Suprapubic skin (tissue), 4 donors: ENCODE results near the gene RAET1G. TPM values are rescaled to one million over a fixed set of nuclear protein-coding genes. Genes with fewer than 3 reads are reported as not detected.

Experiments used
- DNase-seq, 2 donors: peaks; one replicate each; pipeline ENCODE4 v3.0.0-alpha.2; 2019; ENCODE audit warnings: low spot score in 2 of 2
- H3K27ac ChIP-seq: fragments of 200-600 bp; sonication (generic); one replicate; pipeline ENCODE4 v1.5.1; 2019
- H3K27me3 ChIP-seq: fragments of 200-600 bp; sonication (generic); one replicate; pipeline ENCODE4 v1.5.1; 2019
- H3K36me3 ChIP-seq: fragments of 200-600 bp; sonication (generic); one replicate; pipeline ENCODE4 v1.5.1; 2019
- H3K4me1 ChIP-seq: fragments of 200-600 bp; sonication (generic); one replicate; pipeline ENCODE4 v1.5.1; 2019
- H3K4me3 ChIP-seq: fragments of 200-600 bp; sonication (generic); one replicate; pipeline ENCODE4 v1.5.1; 2019; ENCODE audit warnings: mild to moderate bottlenecking
- H3K9me3 ChIP-seq: fragments of 200-600 bp; sonication (generic); one replicate; pipeline ENCODE4 v1.5.1; 2019
- CTCF ChIP-seq, 2 donors: fragments of 200-600 bp in 1 of 2; fragments of 450-650 bp in 1 of 2; sonication (generic) in 1 of 2; IDR thresholded peaks; one replicate each; pipeline ENCODE4 v1.5.1; 2016 to 2019; ENCODE audit warnings: antibody characterized with exemption in 2 of 2, mild to moderate bottlenecking in 1 of 2, moderate library complexity in 1 of 2
- EP300 ChIP-seq: sonication (generic); formaldehyde crosslinking; IDR thresholded peaks from one replicate; pipeline ENCODE4 v1.6.1; 2017; ENCODE audit warnings: antibody characterized with exemption
- POLR2A ChIP-seq, 2 donors: fragments of 450-650 bp; IDR thresholded peaks; one replicate each; pipeline ENCODE4 v1.6.1; 2017; ENCODE audit warnings: antibody characterized with exemption in 2 of 2, mild to moderate bottlenecking in 2 of 2, moderate library complexity in 2 of 2
- POLR2AphosphoS5 ChIP-seq, 3 donors: sonication (generic); formaldehyde crosslinking; IDR thresholded peaks; one replicate each; pipeline ENCODE4 v1.6.1; 2017; ENCODE audit warnings: antibody characterized with exemption in 3 of 3
- WGBS: methylation state at CpG from one replicate; pipeline ENCODE4 v1.1.5; 2018; 5-methylcytosine and 5-hydroxymethylcytosine counted together
- total RNA-seq, 4 donors: library from RNA; depleted of rRNA; stranded (reverse); fragments of >200 nt; gene quantifications; one replicate each; pipeline ENCODE4 v1.1.0, GENCODE V29; 2016

RAET1G gene
- total RNA-seq, 4 donors from 2014 or later: 1.9 to 5.8 (median 4.5) TPM

- Histone ChIP-seq H3K4me1 (peaks cover 15% of the 10 kb centered on the region), H3K4me3 (no peak overlapping the region), H3K36me3 (no peaks in the 10 kb centered on the region), H3K9me3 (no peaks in the 10 kb centered on the region), H3K27me3 (no peaks in the 10 kb centered on the region), H3K27ac (no peak overlapping the region)
- no peak for TF ChIP-seq CTCF (IDR thresholded peaks at IDR 0.05)
- TF ChIP-seq EP300: no peak
- no peak for TF ChIP-seq POLR2AphosphoS5 (IDR thresholded peaks at IDR 0.05)
- TF ChIP-seq POLR2A (IDR thresholded peaks at IDR 0.05): no peak
- DNase-seq: peak in 1 of 2 donors; percentile 56
- WGBS: 96% methylated on average over 9 of the region's 18 CpGs
Measured at GRCh38 chr6:149905371-149905910, 17.5 kb downstream of the RAET1G start.

- H3K9me3 ChIP-seq: no peaks in the 10 kb centered on the region
- no peaks in the 10 kb centered on the region for H3K36me3 ChIP-seq
- no peak overlapping the region for H3K27ac ChIP-seq
- no peak for TF ChIP-seq EP300
- TF ChIP-seq CTCF (IDR thresholded peaks at IDR 0.05): no peak
- TF ChIP-seq POLR2AphosphoS5 (IDR thresholded peaks at IDR 0.05): no peak
- TF ChIP-seq POLR2A (IDR thresholded peaks at IDR 0.05): no peak
- peak in 1 of 2 donors; percentile 34 for DNase-seq
- WGBS: 81% methylated on average over 13 of the region's 13 CpGs
- H3K4me3 ChIP-seq: no peak overlapping the region
- peaks cover 22% of the 10 kb centered on the region for H3K4me1 ChIP-seq
- no peaks in the 10 kb centered on the region for H3K27me3 ChIP-seq
Measured at GRCh38 chr6:149904661-149905370, 18.1 kb downstream of the RAET1G start.

GRCh38 chr6:149903938-149904611 lies 18.8 kb downstream of the RAET1G start:
- WGBS: 72% methylated on average over 5 of the region's 5 CpGs

GRCh38 chr6:149901444-149902140 lies 21.3 kb downstream of the RAET1G start:
- Histone ChIP-seq H3K36me3 (no peaks in the 10 kb centered on the region), H3K27ac (peak overlapping the region; percentile 75), H3K4me1 (peaks cover 48% of the 10 kb centered on the region), H3K27me3 (no peaks in the 10 kb centered on the region), H3K4me3 (no peak overlapping the region), H3K9me3 (no peaks in the 10 kb centered on the region)
- WGBS: 72% methylated on average over 6 of the region's 6 CpGs
- DNase-seq: peak; percentile 31 to 70
- TF ChIP-seq EP300 (no peak), CTCF (IDR thresholded peaks at IDR 0.05) (no peak), POLR2A (IDR thresholded peaks at IDR 0.05) (no peak), POLR2AphosphoS5 (IDR thresholded peaks at IDR 0.05) (no peak)

More at GRCh38 chr6:149903938-149904611, 18.8 kb downstream of the RAET1G start:
- DNase-seq: peak in 1 of 2 donors; percentile 18
- Histone ChIP-seq H3K36me3 (no peaks in the 10 kb centered on the region), H3K4me1 (peaks cover 26% of the 10 kb centered on the region), H3K4me3 (no peak overlapping the region), H3K27ac (no peak overlapping the region), H3K9me3 (no peaks in the 10 kb centered on the region), H3K27me3 (no peaks in the 10 kb centered on the region)
- TF ChIP-seq POLR2A (IDR thresholded peaks at IDR 0.05) (no peak), EP300 (no peak), CTCF (IDR thresholded peaks at IDR 0.05) (no peak), POLR2AphosphoS5 (IDR thresholded peaks at IDR 0.05) (no peak)
